Loucy (cell line): Measurements from ENCODE around the gene GPR26.

ENCODE experiments used
- EZH2phosphoT487 ChIP-seq: fragments of 200-600 bp; IDR thresholded peaks from 2 replicates; pipeline ENCODE4 v1.6.1; 2018; ENCODE audit warnings: antibody characterized with exemption, mild to moderate bottlenecking, moderate library complexity, borderline replicate concordance
- TF ChIP-seq, protein P1 (sequence below): fragments of 200-600 bp; sonication (generic); conservative IDR thresholded peaks from 2 replicates; pipeline ENCODE4 v1.5.1; 2014; ENCODE audit warnings: mild to moderate bottlenecking, antibody characterized with exemption, low read length

DNA sequence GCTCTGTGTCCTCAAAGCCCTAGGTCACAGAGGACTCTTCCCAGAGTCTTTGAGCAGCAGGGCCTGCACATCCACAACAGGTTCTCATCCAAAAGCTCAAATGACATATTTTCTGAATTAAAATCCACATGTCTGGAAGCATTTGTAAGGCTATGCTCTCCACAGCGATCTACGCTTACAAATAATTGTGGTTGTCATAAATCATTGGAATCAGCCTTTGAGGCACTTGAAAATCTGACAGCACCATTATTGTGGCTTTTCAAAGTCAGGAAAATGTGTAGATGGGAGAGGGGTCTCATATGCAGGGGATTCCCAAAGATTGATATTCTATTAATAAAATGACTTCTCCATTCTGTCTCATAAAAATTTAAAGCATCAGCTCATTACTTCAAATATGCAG is 16.3 kb downstream of the GPR26 start:
- TF ChIP-seq, protein P1, sequence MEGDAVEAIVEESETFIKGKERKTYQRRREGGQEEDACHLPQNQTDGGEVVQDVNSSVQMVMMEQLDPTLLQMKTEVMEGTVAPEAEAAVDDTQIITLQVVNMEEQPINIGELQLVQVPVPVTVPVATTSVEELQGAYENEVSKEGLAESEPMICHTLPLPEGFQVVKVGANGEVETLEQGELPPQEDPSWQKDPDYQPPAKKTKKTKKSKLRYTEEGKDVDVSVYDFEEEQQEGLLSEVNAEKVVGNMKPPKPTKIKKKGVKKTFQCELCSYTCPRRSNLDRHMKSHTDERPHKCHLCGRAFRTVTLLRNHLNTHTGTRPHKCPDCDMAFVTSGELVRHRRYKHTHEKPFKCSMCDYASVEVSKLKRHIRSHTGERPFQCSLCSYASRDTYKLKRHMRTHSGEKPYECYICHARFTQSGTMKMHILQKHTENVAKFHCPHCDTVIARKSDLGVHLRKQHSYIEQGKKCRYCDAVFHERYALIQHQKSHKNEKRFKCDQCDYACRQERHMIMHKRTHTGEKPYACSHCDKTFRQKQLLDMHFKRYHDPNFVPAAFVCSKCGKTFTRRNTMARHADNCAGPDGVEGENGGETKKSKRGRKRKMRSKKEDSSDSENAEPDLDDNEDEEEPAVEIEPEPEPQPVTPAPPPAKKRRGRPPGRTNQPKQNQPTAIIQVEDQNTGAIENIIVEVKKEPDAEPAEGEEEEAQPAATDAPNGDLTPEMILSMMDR, result no peak
- no peak for TF ChIP-seq EZH2phosphoT487
